ENCODE results near the gene PDE7B. TPM values are rescaled to one million over a fixed set of nuclear protein-coding genes. Genes with fewer than 3 reads are reported as not detected.

Gene PDE7B
- total RNA-seq, 1 donor from 2014 or later = 3.9 TPM

- H3K36me3 Mint-ChIP-seq (ENCODE audit: unreplicated experiment) = peaks cover 2% of the 10 kb centered on the region
- DNase-seq (ENCODE audit: extremely low spot score, unreplicated experiment) = no peak
- peaks cover 7% of the 10 kb centered on the region for H3K9me3 Mint-ChIP-seq (ENCODE audit: unreplicated experiment)
- H3K4me1 Mint-ChIP-seq (ENCODE audit: unreplicated experiment) = peaks cover 25% of the 10 kb centered on the region
- TF ChIP-seq CTCF (IDR thresholded peaks at IDR 0.05) = no peak
- H3K27ac Mint-ChIP-seq (ENCODE audit: unreplicated experiment) = peak overlapping the region; percentile 79
- no peak overlapping the region for H3K4me3 Mint-ChIP-seq (ENCODE audit: unreplicated experiment)
- H3K27me3 Mint-ChIP-seq (ENCODE audit: unreplicated experiment) = no peaks in the 10 kb centered on the region
Measured at GRCh38 chr6:135811644-135812526, 39.6 kb upstream of the PDE7B start.

GRCh38 chr6:135813401-135813800 is 38.1 kb upstream of the PDE7B start:
- TF ChIP-seq CTCF (IDR thresholded peaks at IDR 0.05) = no peak
- DNase-seq (ENCODE audit: extremely low spot score, unreplicated experiment) = no peak
- Mint-ChIP-seq H3K27ac (ENCODE audit: unreplicated experiment) (peak overlapping the region; percentile 23), H3K36me3 (ENCODE audit: unreplicated experiment) (peaks cover 2% of the 10 kb centered on the region), H3K4me1 (ENCODE audit: unreplicated experiment) (peaks cover 25% of the 10 kb centered on the region), H3K27me3 (ENCODE audit: unreplicated experiment) (no peaks in the 10 kb centered on the region), H3K4me3 (ENCODE audit: unreplicated experiment) (no peak overlapping the region), H3K9me3 (ENCODE audit: unreplicated experiment) (peaks cover 7% of the 10 kb centered on the region)

- TF ChIP-seq CTCF (IDR thresholded peaks at IDR 0.05) = no peak
- Mint-ChIP-seq H3K4me1 (ENCODE audit: unreplicated experiment) (peaks cover 25% of the 10 kb centered on the region), H3K27ac (ENCODE audit: unreplicated experiment) (no peak overlapping the region), H3K27me3 (ENCODE audit: unreplicated experiment) (no peaks in the 10 kb centered on the region), H3K4me3 (ENCODE audit: unreplicated experiment) (no peak overlapping the region), H3K36me3 (ENCODE audit: unreplicated experiment) (peaks cover 2% of the 10 kb centered on the region), H3K9me3 (ENCODE audit: unreplicated experiment) (peaks cover 7% of the 10 kb centered on the region)
- DNase-seq (ENCODE audit: extremely low spot score, unreplicated experiment) = no peak
Measured at GRCh38 chr6:135814043-135814442, 37.5 kb upstream of the PDE7B start.

GRCh38 chr6:135815216-135815615 is 36.3 kb upstream of the PDE7B start:
- Mint-ChIP-seq H3K36me3 (ENCODE audit: unreplicated experiment) (no peaks in the 10 kb centered on the region), H3K4me3 (ENCODE audit: unreplicated experiment) (no peak overlapping the region), H3K27me3 (ENCODE audit: unreplicated experiment) (no peaks in the 10 kb centered on the region), H3K9me3 (ENCODE audit: unreplicated experiment) (no peaks in the 10 kb centered on the region), H3K27ac (ENCODE audit: unreplicated experiment) (no peak overlapping the region), H3K4me1 (ENCODE audit: unreplicated experiment) (peaks cover 25% of the 10 kb centered on the region)
- DNase-seq (ENCODE audit: extremely low spot score, unreplicated experiment) = no peak
- TF ChIP-seq CTCF (IDR thresholded peaks at IDR 0.05) = no peak

- Mint-ChIP-seq H3K36me3 (ENCODE audit: unreplicated experiment) (no peaks in the 10 kb centered on the region), H3K9me3 (ENCODE audit: unreplicated experiment) (no peaks in the 10 kb centered on the region), H3K27me3 (ENCODE audit: unreplicated experiment) (no peaks in the 10 kb centered on the region), H3K4me3 (ENCODE audit: unreplicated experiment) (no peak overlapping the region), H3K27ac (ENCODE audit: unreplicated experiment) (no peak overlapping the region), H3K4me1 (ENCODE audit: unreplicated experiment) (peaks cover 16% of the 10 kb centered on the region)
- no peak for TF ChIP-seq CTCF (IDR thresholded peaks at IDR 0.05)
- DNase-seq (ENCODE audit: extremely low spot score, unreplicated experiment) = no peak
Measured at GRCh38 chr6:135817035-135817434, 34.5 kb upstream of the PDE7B start.

Measured in osteocyte (in vitro differentiated cells).